ENCODE data around the gene DST. TPM values are rescaled to one million over a fixed set of nuclear protein-coding genes. Genes with fewer than 3 reads are reported as not detected.
A peak's percentile ranks its signal among the peaks of the same experiment; 100 is the strongest.

The DST gene
- polyA plus RNA-seq, 1 of the 3 experiments (the other 2 are of a cell fraction) = 64.3 TPM

DNA sequence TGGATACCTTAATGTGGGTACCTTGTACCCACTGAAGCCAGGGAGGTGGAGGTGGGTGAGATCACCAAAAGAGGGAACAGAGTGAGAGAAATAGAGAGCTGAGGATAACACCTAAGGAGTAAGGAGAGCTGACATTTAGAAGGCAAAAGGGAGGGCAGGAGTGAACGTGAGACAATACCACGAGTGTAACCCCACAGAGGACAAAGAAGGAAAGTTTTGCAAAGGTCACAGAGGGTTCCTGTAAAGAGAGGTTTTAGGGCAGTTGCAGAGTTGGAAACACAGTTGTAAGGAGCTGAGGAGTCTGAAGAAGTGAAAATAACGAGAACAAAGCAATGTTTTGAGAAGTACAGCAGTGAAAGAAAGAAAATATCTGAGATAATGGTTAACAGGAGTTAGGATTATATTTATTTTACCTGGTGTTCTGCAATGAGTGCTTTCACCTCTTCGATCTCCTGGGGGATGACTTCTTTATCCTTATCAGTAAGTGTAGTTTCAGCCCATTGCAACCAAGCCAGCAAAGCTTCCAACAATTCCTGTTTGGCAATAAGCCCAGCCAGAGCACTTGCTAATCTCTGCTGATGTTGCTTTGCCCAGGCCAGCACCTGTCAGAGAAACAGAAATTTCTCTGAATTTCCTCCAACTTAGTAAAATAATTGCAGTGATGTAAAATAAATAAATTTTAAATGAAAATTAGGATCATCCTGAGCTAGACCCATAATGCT is 166.8 kb downstream of the DST start:
- ChIA-PET CTCF (interaction anchor here (1.0 to 1.9 kb wide), 4 partner anchors 28 to 128 kb away, joined by 3 to 8 read pairs (median 4); no protein-coding TSS in a partner anchor), POLR2A (interaction anchor here (1.4 kb wide), 1 partner anchor 67 kb away, joined by 6 read pairs; no protein-coding TSS in a partner anchor)
- no peak overlapping the region for H2AFZ ChIP-seq (ENCODE audit: low read depth)
- DNase-seq = peak; percentile 33
- H3K36me3 ChIP-seq (replicated peaks in 1 of 2; ENCODE audit: control insufficient read depth in 1 of 2, insufficient read depth in 2 of 2, low read length in 1 of 2) = peaks cover 75 to 92% of the 10 kb centered on the region in 2 experiments
- H3K4me3 ChIP-seq (ENCODE audit: low read depth in 2 of 2, low read length in 1 of 2) = no peak overlapping the region
- TF ChIP-seq, protein P1, sequence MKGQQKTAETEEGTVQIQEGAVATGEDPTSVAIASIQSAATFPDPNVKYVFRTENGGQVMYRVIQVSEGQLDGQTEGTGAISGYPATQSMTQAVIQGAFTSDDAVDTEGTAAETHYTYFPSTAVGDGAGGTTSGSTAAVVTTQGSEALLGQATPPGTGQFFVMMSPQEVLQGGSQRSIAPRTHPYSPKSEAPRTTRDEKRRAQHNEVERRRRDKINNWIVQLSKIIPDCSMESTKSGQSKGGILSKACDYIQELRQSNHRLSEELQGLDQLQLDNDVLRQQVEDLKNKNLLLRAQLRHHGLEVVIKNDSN (IDR thresholded peaks at IDR 0.05; ENCODE audit: borderline replicate concordance, low read depth) = no peak
- TF ChIP-seq EZH2phosphoT487 (IDR thresholded peaks at IDR 0.05; ENCODE audit: borderline replicate concordance, low read depth) = no peak
- TF ChIP-seq, protein P2, sequence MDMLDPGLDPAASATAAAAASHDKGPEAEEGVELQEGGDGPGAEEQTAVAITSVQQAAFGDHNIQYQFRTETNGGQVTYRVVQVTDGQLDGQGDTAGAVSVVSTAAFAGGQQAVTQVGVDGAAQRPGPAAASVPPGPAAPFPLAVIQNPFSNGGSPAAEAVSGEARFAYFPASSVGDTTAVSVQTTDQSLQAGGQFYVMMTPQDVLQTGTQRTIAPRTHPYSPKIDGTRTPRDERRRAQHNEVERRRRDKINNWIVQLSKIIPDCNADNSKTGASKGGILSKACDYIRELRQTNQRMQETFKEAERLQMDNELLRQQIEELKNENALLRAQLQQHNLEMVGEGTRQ (IDR thresholded peaks at IDR 0.05; ENCODE audit: borderline replicate concordance, low read depth, low read length) = no peak
- no peak for TF ChIP-seq GABPA (IDR thresholded peaks at IDR 0.05; ENCODE audit: low read depth)
- no peak for TF ChIP-seq FOXJ3 (CRISPR knock-in tag; IDR thresholded peaks at IDR 0.05)
- TF ChIP-seq MXI1 (IDR thresholded peaks at IDR 0.05; ENCODE audit: low read depth, low read length) = no peak
- TF ChIP-seq, protein P3, sequence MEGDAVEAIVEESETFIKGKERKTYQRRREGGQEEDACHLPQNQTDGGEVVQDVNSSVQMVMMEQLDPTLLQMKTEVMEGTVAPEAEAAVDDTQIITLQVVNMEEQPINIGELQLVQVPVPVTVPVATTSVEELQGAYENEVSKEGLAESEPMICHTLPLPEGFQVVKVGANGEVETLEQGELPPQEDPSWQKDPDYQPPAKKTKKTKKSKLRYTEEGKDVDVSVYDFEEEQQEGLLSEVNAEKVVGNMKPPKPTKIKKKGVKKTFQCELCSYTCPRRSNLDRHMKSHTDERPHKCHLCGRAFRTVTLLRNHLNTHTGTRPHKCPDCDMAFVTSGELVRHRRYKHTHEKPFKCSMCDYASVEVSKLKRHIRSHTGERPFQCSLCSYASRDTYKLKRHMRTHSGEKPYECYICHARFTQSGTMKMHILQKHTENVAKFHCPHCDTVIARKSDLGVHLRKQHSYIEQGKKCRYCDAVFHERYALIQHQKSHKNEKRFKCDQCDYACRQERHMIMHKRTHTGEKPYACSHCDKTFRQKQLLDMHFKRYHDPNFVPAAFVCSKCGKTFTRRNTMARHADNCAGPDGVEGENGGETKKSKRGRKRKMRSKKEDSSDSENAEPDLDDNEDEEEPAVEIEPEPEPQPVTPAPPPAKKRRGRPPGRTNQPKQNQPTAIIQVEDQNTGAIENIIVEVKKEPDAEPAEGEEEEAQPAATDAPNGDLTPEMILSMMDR (IDR thresholded peaks at IDR 0.05) = no peak
- no peak for TF ChIP-seq YY1 (IDR thresholded peaks at IDR 0.05; ENCODE audit: low read depth)
- peak; percentile 30; the same call in 1 of the 2 replicates for TF ChIP-seq TEAD4 (IDR thresholded peaks at IDR 0.05; ENCODE audit: borderline replicate concordance, insufficient read depth)
- no peak for TF ChIP-seq ZBTB33 (IDR thresholded peaks at IDR 0.05; ENCODE audit: borderline replicate concordance, low read depth)
- TF ChIP-seq CHD2 (IDR thresholded peaks at IDR 0.05; ENCODE audit: low read length, partially characterized antibody) = peak; percentile 17
- TF ChIP-seq ELF1 (IDR thresholded peaks at IDR 0.05) = no peak
- TF ChIP-seq RAD21 (IDR thresholded peaks at IDR 0.05; ENCODE audit: low read length) = no peak
- TF ChIP-seq FOXM1 (IDR thresholded peaks at IDR 0.05; ENCODE audit: low read depth) = no peak
- TF ChIP-seq PBX3 (IDR thresholded peaks at IDR 0.05) = no peak
- no peak for TF ChIP-seq NRF1 (IDR thresholded peaks at IDR 0.05; ENCODE audit: low read depth, low read length)
- TF ChIP-seq GATA2 (CRISPR knock-in tag; IDR thresholded peaks at IDR 0.05) = peak; percentile 64
- TF ChIP-seq RFX5 (IDR thresholded peaks at IDR 0.05; ENCODE audit: low read length) = no peak
- TF ChIP-seq TCF12 (IDR thresholded peaks at IDR 0.05) = peak; percentile 68; the same call in 1 of the 2 replicates
- peak; percentile 72 for TF ChIP-seq NFIC (IDR thresholded peaks at IDR 0.05; ENCODE audit: borderline replicate concordance)
- peak in 1 of 2 experiments; percentile 45; a peak in 1 of 4 replicates for TF ChIP-seq EP300 (IDR thresholded peaks at IDR 0.05; ENCODE audit: borderline replicate concordance in 1 of 2, low read depth in 1 of 2, low read length in 1 of 2)
- H3K4me2 ChIP-seq = no peak overlapping the region
- H3K27me3 ChIP-seq (ENCODE audit: insufficient read depth) = no peaks in the 10 kb centered on the region
- no peaks in the 10 kb centered on the region for H3K9me3 ChIP-seq
- H3K79me2 ChIP-seq (ENCODE audit: insufficient read depth) = peaks cover 17% of the 10 kb centered on the region
- peak overlapping the region in 1 of 2 experiments; percentile 76; a peak in 2 of 4 replicates for H3K27ac ChIP-seq (ENCODE audit: low read depth in 2 of 2, low read length in 1 of 2)
- peaks cover 0 to 11% of the 10 kb centered on the region in 2 experiments; a peak in 2 of 4 replicates for H3K4me1 ChIP-seq (ENCODE audit: control insufficient read depth in 1 of 2, insufficient read depth in 2 of 2, low read depth in 1 of 2, low read length in 1 of 2)
- H3K9ac ChIP-seq = no peak overlapping the region
- H4K20me1 ChIP-seq (ENCODE audit: insufficient read depth) = peaks cover 9% of the 10 kb centered on the region; the same call in 1 of the 2 replicates
- H3F3A ChIP-seq (replicated peaks; ENCODE audit: insufficient read depth) = peaks cover 17% of the 10 kb centered on the region
- 79% methylated on average over 4 of the region's 4 CpGs for WGBS (ENCODE audit: low lambda C conversion rate)
- H3K9me2 ChIP-seq = no peaks in the 10 kb centered on the region

Measured in SK-N-SH (cell line).